ENCODE data around the gene CTPS2.
"Not testable (repeated sequence)": the region's sequence is repeated elsewhere in the genome, so short reads cannot be mapped to it uniquely, and the experiment has no call there.

CTPS2 gene

DNA sequence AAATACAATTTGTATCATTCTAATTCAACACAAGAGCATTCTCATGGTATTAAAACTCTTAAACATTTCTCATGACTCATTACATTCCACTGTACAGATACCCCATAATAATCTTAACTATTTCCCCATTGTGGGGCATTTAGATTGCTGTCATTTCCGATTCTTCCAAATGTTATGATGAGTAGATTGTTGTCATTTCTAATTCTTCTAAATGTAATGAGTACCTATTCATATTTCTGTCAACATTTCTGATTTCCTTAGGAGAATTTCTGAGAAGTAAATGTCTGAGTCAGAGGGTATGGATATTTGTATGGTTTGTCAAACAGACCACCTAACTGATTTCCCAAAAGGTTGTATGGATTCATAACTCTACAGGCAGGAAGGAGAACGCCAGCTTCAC, 54.2 kb downstream of the CTPS2 start:
- DNase-seq (ENCODE audit: low read depth in 2 of 3, low spot score in 1 of 3) = no peak

DNA sequence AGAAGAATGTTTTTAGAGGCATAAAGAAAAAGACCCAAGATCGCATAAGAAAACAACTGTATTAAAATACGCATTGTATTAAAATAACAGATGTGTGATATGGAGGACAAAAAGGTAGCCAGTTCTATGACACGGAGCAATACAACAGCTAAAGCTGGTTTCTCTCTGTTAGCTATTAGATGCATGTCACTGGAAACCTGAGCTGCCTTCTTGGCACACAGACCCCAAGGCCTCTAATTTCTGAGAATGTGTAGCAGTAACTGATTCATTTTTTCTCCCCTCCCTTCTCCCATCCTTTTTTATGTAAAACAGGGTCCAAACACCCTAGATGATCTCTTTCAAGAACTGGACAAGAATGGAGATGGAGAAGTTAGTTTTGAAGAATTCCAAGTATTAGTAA, 58.4 kb downstream of the CTPS2 start:
- no peak for DNase-seq (ENCODE audit: low read depth in 2 of 3, low spot score in 1 of 3)

DNA sequence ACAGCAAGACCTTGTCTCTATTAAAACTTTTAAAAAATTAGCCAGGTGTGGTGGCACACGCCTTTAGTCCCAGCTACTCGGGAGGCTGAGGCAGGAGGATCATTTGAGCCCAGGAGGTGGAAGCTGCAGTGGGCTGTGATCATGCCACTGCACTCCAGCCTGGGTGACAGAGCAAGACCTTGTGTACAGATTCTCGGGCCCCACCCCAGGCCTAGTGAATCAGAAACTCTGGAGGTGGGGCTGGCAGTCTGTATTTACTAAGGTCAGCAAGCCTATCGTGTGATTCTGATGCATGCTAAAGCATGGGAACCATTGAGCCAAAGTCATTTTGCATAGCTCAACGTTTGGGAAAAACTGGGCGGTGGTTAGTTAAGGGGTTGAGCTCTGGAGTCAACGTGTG, 59.0 kb downstream of the CTPS2 start:
- no peak for DNase-seq (ENCODE audit: low read depth in 2 of 3, low spot score in 1 of 3)

DNA sequence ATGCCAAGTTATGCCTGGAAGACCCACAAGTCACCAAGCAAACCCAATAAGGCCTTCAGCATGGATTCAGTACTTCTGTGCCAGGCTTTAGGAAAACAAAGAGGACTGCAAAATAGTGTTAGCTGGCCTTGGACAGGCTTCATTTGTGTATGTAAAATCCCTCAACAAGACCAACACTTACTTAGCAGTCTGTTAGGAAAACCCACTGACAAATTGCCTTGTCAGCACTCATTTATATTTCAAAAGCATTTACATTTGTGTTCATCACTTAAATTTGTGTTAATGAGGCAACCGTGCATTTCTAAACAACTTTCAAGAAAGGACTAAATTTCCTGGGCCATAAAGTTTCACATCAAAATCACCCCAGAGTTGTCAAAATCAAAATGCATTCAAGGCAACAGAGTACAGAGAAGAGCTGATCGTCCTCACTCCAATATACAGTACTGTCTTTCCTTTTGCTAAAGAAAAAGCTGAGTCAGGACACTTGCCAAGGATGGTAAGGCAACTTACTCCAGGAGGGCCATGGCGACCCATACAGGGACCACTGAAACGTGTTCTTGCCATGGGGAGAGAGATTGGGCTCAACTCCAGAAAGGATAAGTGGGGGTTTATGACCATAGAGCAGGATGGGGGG, 61.0 kb downstream of the CTPS2 start:
- no peak for DNase-seq (ENCODE audit: low read depth in 2 of 3, low spot score in 1 of 3)

DNA sequence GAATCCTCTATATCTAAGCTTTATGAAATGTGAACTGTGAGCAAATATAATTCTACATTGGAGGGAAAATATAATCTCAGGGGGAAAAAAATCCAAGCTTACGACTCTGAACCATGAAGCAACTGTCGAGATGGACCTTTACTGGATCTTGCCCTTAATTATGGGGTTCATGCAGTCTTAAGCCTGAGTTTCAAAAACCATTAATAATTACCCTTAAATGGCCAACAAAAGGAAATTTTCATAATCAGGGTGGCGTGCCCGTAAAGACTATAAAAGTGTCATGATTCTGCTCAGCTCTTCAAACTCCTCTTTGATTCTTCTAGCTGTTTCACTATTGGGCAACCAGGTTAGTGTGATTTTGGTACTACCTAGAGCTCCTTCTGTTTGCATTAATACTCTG, 62.6 kb downstream of the CTPS2 start, which contains the start of gene S100G:
Gene S100G, plus strand, starts transcription at position 301 of the 400 bp plus-strand sequence. CDS start 849 bp downstream, outside the sequence.
- no peak for DNase-seq (ENCODE audit: low read depth in 2 of 3, low spot score in 1 of 3)

DNA sequence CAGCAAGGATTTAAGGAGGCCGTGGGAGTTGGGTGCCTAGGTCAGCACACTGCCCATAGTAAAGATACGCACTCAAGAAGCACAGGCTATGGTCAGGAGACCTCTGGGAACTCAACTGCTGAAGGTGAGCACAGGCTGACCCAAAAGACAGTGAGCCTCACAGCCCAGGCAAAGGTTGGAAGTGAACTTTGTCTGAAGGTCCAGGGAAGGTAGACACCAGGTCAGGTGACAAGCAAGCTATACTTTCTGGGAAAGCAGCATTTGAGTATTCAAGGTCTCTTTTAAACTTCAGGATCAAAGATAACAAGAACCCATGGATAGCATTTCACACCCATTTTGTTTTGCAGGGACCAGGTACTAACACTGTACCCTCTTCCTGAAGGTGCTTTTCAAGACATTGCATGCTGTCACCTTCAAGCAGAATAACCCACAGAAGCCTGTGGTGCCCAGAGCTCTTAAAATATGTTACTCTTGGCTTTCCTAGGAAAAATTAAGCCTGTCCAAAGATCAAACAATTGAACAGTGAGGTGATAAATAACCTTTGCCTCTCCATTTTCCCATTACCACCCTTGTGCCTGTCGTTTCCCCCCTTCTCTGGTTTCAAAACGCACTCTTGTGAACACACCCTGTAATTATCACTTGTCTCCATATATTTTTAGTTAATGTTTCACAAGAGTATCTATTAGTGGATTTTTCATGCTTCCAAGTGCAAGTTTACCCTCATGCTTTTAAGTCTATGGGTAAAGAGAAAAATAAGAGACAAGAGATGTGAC, 65.9 kb downstream of the CTPS2 start:
- DNase-seq (ENCODE audit: low read depth in 2 of 3, low spot score in 1 of 3) = no peak

DNA sequence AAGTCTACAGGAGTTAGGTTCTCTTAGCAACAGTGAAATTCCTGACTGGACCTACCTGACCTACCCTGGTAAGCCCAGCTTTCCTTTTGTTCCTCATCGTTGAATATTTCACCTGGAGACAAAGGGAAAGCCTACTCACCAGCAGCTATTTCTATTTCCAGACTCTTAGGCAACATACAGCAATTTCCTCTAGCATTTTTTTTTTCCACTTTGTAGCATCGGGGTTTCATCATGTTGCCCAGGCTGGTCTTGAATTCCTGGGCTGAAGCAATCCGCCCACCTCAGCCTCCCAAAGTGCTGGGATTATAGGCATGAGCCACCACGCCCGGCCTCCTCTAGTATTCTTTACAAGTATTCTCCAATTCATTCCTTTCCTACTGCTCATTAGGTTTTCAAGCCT, 69.3 kb downstream of the CTPS2 start:
- no peak for DNase-seq (ENCODE audit: low read depth in 2 of 3, low spot score in 1 of 3)

DNA sequence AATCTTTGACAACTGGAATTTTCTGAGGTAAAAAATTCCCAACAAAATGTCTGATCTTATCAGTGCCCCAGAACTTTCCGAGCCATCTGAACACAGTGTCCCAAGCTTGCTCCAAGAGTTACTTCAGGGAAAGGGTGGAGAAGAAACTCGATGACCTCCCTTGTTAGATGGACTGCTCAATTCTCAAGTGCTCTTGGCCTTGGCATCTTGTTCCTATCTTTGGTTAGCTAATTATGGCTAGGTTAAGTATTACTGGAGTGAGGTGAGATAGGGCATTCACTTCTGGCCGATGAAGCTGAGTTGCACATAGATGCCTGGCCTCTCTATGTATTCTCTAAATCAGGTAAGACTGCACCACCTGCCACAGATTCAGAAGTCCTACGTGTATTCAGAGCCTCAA, 71.6 kb downstream of the CTPS2 start:
- DNase-seq (ENCODE audit: low read depth in 2 of 3, low spot score in 1 of 3) = no peak

DNA sequence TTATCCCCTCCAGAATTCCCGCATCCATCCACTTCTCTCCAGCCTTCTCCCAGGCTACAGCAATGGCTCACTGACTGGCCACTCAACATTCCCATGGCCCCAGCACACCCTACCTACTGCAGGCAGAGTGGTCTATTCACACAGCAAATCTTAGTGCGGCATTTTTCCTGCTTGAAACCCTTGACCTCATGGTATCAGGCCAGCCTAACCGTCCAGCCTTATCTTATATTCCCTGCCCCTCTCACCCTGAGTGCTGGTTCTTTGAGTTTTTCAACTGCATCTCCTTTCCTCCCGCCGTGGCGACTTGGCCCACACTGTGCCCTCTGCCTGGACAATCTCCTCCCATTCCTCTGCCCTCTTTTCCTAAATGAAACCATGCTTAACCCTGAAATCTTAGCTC, 72.5 kb downstream of the CTPS2 start:
- DNase-seq (ENCODE audit: low read depth in 2 of 3, low spot score in 1 of 3) = no peak

DNA sequence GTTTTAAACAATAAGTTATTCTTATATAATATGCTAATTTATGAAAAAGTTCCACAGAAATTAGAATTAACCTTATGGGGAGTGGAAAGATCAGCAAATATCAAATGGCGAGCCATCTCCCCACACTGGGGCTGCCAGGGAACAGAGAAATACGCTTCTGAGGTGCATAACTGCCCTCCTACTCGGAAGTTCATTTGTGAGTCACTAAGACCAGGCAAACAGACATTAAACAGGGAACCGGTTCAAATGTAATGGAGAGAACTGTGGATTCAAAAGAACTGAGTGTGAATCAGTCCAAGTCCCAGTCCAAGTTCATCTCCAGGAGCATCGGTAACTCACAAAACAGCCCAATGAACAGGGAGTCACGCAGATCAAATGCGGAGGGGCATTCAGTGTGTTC, 73.9 kb downstream of the CTPS2 start:
- no peak for DNase-seq (ENCODE audit: low read depth in 2 of 3, low spot score in 1 of 3)

DNA sequence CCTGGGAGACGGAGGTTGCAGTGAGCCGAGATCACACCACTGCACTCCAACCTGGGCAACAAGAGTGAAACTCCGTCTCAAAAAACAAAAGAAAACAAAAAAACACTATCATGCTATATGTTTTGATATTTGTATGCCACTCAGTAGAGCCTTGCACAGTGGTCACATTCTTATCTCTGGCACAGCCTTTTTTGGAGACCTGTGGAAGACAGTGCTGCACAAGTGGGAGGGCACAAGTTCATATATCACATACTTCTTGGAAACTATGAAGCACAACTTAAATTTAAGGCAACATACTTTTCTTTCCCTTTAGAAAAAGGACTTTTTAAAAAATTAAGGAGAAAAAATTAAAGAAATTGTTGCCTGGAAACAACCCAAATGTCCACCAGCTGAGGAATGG, 76.9 kb downstream of the CTPS2 start:
- DNase-seq (ENCODE audit: low read depth in 2 of 3, low spot score in 1 of 3) = no peak

DNA sequence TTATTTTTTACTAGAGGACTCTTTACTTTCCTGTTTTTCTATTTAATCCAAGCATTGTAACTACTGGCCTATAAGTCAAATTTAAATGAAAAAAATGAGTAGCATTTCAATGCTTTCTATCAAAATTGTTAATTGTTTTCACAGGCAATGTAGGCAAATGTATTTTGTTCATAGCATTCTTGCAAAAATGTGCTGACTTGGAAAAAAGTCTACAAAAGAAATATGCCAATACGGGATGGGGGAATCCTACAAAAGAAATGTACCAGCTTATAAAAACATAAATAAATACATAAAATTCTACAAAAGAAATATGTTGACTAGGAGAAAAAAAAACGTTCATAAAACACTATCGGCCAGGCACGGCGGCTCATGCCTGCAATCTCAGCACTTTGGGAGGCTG, 77.4 kb downstream of the CTPS2 start:
- no peak for DNase-seq (ENCODE audit: low read depth in 2 of 3, low spot score in 1 of 3)

DNA sequence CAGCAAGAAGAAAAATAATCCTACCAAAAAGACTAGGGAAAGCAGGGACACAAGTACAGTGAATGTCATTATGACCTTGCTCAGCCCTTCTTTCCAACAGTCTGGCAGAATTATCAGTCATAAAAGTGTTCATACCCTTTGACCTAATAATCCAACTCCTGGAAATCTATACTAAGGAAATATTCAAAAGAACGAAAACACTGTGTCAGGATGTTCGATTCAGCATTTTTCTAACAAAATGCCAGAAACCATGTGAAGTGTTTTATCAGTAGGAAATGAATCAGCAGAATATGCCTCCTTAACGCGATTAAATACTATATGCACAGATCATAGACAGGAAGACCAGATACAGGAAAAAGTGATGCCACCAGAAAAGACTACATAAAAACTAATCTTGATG, 78.7 kb downstream of the CTPS2 start:
- no peak for DNase-seq (ENCODE audit: low read depth in 2 of 3, low spot score in 1 of 3)

DNA sequence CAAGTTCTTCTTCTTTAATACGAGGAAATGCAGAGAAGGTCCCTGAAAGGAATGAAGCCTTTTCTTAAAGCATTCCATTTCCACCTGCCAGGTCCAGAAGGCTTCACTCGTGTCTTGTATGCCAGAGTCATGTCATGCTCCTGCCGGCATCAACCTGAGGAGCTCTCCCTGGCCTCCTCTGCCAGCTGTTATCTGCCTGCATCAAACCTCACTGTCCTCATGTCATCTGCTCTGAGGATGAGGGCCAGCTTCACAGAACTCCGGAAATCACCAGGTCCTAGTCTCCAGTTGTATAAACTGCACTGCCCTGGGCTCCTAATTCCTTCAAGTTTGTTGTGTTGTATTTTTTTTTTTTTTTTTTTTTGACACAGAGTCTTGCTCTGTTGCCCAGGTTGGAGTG, 82.6 kb downstream of the CTPS2 start:
- DNase-seq (ENCODE audit: low read depth in 2 of 3, low spot score in 1 of 3) = no peak

DNA sequence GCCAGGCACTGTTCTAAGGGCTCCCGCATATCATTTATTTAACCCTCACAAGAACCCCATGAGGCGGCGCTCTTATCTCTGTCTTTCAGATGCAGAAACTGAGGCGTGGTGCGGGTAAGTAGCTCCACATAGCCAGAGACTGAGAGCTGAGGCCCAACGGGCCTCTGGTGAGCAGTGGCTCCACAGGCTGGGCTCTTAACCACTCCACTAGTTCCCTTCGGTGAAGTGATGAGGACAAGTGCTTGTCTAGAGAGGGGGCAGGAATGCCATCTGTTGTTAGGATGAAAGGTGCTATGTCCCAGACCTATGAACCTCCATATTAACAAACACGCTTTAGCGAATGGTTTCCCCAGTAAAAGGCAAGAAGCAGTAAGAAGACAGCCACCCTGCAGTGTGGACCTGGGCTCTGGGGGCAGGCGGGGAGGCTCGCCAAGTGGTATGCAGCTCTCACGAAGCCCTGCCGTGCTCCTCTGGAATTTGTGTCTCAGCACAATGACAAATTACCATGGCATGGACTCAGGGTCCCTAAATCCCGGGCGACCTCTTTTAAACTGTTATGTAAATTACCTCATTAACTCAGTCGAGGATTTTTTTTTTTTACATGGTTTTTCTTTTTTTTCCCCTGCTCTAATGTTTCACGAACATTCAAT, 83.4 kb downstream of the CTPS2 start:
- no peak for DNase-seq (ENCODE audit: low read depth in 2 of 3, low spot score in 1 of 3)

DNA sequence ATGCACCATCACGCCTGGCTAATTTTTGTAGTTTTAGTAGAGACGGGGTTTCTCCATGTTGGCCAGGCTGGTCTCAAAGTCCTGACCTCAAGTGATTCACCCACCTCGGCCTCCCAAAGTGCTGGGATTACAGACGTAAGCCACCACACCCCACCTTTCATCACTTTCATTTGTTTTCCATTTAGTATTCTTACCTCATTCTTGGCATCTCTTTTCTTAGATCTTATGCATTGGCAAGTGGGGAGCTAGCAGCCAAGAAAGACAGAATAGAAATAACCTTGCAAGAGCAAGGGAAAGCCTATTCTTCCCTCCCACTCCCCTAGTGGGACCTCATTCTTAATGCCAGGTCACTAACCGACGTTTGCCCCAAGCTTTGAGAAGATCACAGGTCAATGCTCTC, 84.0 kb downstream of the CTPS2 start:
- DNase-seq (ENCODE audit: low read depth in 2 of 3, low spot score in 1 of 3) = not testable (repeated sequence)

DNA sequence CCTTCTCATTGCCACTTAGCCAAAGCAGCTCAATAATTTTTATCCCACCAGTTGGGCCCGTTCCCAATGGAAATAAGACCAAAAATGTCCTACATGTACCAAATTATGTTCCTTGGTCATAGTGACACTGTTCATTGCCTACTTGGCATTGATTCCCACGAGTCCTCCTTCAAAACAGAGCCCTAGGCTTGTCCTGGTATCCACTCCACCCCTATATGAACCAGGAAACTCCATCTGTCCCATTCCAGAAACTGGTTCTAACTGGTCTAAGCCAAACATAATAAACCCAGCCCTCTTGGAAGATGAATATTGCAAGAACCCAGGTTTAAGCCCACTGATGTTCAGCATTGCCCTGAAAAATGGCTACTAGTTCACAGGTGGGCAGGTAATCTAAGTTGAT, 93.4 kb downstream of the CTPS2 start:
- DNase-seq (ENCODE audit: low read depth in 2 of 3, low spot score in 1 of 3) = no peak

DNA sequence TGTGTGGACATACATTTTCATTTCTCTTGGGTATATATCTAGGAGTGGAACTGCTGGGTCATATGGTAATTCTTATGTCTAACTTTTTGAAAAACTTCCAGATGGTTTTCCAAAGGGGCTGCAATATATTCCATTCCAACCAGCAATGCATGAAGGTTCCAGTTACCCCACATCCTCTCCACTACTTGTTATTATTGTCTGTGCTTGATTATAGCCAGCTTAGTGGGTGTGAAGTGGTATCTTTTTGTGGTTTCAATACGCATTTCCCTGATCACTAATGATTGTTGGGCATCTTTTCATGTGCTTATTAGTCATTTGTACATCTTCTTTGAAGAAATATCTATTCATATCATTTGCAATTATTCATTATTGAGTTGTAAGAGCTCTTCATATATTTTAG, 94.0 kb downstream of the CTPS2 start:
- DNase-seq (ENCODE audit: low read depth in 2 of 3, low spot score in 1 of 3) = no peak

DNA sequence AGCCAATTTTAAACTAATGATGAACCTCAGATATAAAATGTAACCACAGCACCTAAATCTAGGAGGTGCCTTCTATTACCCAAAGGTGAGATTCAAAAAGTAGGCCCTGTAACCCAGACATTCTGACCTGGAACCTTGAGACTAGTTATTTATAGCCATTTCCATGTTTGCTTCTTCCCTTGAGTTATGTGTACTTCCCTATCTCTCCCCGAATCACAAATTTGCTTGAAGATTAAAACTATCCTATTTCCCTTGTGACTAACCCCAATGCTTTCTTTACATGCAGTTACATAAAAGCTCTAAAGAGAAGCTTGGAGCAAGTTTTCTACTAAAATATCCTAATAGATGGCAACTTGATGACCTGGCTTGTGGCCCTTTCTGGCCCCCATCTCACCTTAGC, 95.1 kb downstream of the CTPS2 start:
- DNase-seq (ENCODE audit: low read depth in 2 of 3, low spot score in 1 of 3) = no peak

DNA sequence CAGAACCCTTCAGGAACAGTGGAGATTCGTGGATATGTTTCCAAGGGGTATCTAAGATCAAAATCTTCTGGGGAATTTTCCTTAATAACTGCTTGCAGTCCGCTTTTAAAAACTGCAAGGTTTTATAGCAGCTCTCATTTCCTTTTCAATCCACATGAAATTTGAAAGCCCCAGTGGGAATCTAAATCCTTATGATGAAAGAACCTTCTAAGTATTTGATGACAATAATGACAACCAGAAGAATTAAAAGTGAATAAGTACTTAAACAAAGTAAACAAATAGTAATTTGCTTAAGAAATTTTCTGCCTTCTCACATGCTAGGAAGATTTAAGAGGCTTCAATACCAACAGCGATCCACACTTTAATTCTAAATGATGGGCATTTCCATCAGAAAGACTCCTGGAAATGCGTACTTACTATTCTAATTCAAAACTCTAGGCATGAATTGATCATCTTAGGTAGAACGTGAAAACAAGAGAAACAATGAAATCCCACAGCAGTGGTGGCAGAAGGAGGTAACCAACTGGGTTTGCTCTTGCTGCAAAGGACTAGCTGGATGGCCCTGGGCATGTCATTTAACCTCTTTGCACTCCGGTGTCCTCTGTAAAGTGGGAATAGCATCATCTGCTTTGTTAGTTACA, 100.1 kb downstream of the CTPS2 start:
- no peak for DNase-seq (ENCODE audit: low read depth in 2 of 3, low spot score in 1 of 3)

DNA sequence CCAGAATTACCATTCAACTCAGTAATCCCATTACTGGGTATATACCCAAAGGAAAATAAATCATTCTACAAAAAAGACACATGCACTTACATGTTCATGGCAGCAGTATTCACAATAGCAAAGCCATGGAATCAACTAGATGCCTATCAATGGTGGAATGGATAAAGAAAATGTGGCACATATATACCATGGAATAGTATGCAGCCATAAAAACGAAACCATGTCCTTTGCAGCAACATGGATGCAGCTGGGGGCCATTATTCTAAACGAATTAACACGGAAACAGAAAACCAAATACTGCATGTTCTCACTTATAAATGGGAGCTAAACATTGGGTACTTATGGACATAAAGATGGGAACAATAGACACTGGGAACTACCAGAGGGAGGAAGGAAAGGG, 101.8 kb downstream of the CTPS2 start:
- DNase-seq (ENCODE audit: low read depth in 2 of 3, low spot score in 1 of 3) = not testable (repeated sequence)

DNA sequence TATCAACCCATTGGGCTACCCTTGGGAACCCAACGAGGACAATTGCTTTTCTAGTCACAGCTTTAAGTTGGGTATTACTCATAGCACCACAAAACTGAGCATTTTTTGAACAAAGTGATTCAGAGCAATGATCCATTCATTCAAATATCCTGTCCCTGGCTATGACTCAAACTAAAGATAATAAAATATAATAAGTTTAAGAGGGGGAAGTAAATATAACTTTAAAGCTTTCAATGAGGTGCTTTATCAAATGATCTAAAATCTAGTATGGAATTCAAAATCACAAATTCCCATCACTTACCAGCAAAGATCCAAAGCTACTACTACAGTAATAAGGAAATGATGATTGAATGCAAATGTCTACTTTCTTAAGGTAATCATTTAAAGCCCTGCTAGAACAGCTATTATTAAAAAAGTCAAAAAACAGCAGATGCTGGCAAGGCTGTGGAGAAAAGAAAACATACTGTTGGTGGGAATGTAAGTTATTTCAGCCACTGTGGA, 102.3 kb downstream of the CTPS2 start:
- DNase-seq (ENCODE audit: low read depth in 2 of 3, low spot score in 1 of 3) = no peak

Measured in stimulated activated CD4-positive, alpha-beta T cell treated with anti-CD3 and anti-CD28 coated beads, Interleukin-12 subunit alpha, Interleukin-12 subunit beta, amount 100 ng/mL, for 48 hours (primary cell).